A673 (cell line): ENCODE data around the gene GAL3ST2.
"Not testable (repeated sequence)": the region's sequence is repeated elsewhere in the genome, so short reads cannot be mapped to it uniquely, and the experiment has no call there.

Source experiments
- EZH2 ChIP-seq: fragments of 200-600 bp; sonication (generic); IDR thresholded peaks from 2 replicates; pipeline ENCODE4 v1.6.1; 2017; ENCODE audit warnings: borderline replicate concordance, low read depth, mild to moderate bottlenecking, mixed read lengths, antibody characterized with exemption, low read length; ENCODE audit not compliant: poor library complexity, severe bottlenecking
- TF ChIP-seq, protein P1 (sequence below): fragments of 300-800, 200-600 bp; sonication (generic); conservative IDR thresholded peaks from 2 replicates; pipeline ENCODE4 v1.5.1; 2017; ENCODE audit warnings: low read depth, mild to moderate bottlenecking, antibody characterized with exemption, low read length, moderate library complexity, mixed read lengths

GRCh38 chr2:241743008-241743407 lies 33.6 kb upstream of the GAL3ST2 start:
- TF ChIP-seq, protein P1, sequence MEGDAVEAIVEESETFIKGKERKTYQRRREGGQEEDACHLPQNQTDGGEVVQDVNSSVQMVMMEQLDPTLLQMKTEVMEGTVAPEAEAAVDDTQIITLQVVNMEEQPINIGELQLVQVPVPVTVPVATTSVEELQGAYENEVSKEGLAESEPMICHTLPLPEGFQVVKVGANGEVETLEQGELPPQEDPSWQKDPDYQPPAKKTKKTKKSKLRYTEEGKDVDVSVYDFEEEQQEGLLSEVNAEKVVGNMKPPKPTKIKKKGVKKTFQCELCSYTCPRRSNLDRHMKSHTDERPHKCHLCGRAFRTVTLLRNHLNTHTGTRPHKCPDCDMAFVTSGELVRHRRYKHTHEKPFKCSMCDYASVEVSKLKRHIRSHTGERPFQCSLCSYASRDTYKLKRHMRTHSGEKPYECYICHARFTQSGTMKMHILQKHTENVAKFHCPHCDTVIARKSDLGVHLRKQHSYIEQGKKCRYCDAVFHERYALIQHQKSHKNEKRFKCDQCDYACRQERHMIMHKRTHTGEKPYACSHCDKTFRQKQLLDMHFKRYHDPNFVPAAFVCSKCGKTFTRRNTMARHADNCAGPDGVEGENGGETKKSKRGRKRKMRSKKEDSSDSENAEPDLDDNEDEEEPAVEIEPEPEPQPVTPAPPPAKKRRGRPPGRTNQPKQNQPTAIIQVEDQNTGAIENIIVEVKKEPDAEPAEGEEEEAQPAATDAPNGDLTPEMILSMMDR: not testable (repeated sequence)
- not testable (repeated sequence) for TF ChIP-seq EZH2
